Measurements from ENCODE around the gene PPP2R3B.
"Not testable (repeated sequence)": the region's sequence is repeated elsewhere in the genome, so short reads cannot be mapped to it uniquely, and the experiment has no call there.

The PPP2R3B gene

DNA sequence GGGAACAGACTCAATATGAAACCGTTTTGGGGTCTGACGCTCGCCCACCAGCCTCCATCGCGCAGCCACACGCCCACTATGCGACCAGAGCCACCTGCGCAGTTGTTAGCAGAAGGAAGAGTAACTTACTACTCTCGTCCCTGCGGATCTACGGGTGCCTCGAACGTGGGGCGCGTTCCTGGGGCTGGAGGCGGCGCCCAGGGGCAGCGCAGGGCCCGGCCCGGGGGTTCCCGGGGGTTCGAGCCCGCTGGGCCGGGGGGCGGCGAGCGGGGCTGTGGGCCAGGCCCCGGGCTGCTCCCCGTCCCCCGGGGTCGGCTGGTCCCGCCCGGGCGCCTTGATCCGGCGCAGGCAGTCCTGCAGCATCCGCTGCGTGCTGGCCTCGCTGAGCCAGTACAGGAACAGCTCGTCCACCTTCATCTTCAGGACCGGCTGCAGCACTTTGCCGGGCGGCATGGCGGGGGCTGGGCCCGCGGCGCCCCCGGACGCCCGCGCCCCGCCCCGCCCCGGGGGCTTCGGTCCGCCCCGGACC, 404 bp downstream of the PPP2R3B start:
- Histone ChIP-seq H3K4me1 (ENCODE audit: control insufficient read depth in 1 of 2, insufficient read depth in 2 of 2, low read length in 2 of 2) (peaks cover 0 to 5% of the 10 kb centered on the region in 2 donors), H3K4me3 (ENCODE audit: low read depth in 1 of 2, low read length in 2 of 2) (peak overlapping the region; percentile 77 to 87), H3K36me3 (ENCODE audit: control insufficient read depth in 1 of 2, insufficient read depth in 2 of 2, low read length in 2 of 2) (no peaks in the 10 kb centered on the region), H3K27me3 (ENCODE audit: control insufficient read depth in 1 of 2, insufficient read depth in 2 of 2, low read length in 2 of 2) (no peaks in the 10 kb centered on the region), H3K27ac (ENCODE audit: low read depth, low read length) (peak overlapping the region; percentile 100), H3K9me3 (ENCODE audit: control insufficient read depth in 1 of 2, low read length in 2 of 2) (no peaks in the 10 kb centered on the region), H3K9ac (ENCODE audit: low read depth in 1 of 2, low read length in 2 of 2) (peak overlapping the region; percentile 80 to 98)

GRCh38 chrX:385736-386135, 971 bp downstream of the PPP2R3B start:
- not testable (repeated sequence) for H3K4me1 ChIP-seq (ENCODE audit: control insufficient read depth in 1 of 2, insufficient read depth in 2 of 2, low read length in 2 of 2); H3K9me3 ChIP-seq (ENCODE audit: control insufficient read depth in 1 of 2, low read length in 2 of 2); H3K27ac ChIP-seq (ENCODE audit: low read depth, low read length); H3K36me3 ChIP-seq (ENCODE audit: control insufficient read depth in 1 of 2, insufficient read depth in 2 of 2, low read length in 2 of 2); H3K27me3 ChIP-seq (ENCODE audit: control insufficient read depth in 1 of 2, insufficient read depth in 2 of 2, low read length in 2 of 2)
- Histone ChIP-seq H3K4me3 (ENCODE audit: low read depth in 1 of 2, low read length in 2 of 2) (peak overlapping the region in 1 of 2 donors; percentile 56), H3K9ac (ENCODE audit: low read depth in 1 of 2, low read length in 2 of 2) (peak overlapping the region in 1 of 2 donors; percentile 80)

DNA sequence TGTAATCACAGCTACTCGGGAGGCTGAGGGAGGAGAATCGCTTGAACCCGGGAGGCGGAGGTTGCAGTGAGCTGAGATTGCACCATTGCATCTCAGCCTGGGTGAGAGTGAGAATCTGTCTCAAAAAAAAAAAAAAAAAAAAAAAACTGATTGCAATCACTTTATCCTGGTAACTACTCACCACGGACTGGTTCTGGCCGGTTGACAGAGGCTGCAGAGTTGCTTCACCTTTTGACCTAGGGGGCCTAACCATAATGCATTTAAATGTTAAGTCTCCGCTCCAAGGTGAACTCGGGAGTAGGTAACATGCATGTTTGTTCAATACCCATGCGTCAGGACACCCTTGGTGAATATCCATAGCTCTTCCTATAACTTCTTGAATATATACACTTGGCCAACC, 1.8 kb downstream of the PPP2R3B start:
- Histone ChIP-seq H3K4me3 (ENCODE audit: low read depth in 1 of 2, low read length in 2 of 2) (no peak overlapping the region), H3K9me3 (ENCODE audit: control insufficient read depth in 1 of 2, low read length in 2 of 2) (no peaks in the 10 kb centered on the region), H3K36me3 (ENCODE audit: control insufficient read depth in 1 of 2, insufficient read depth in 2 of 2, low read length in 2 of 2) (no peaks in the 10 kb centered on the region), H3K27me3 (ENCODE audit: control insufficient read depth in 1 of 2, insufficient read depth in 2 of 2, low read length in 2 of 2) (no peaks in the 10 kb centered on the region), H3K9ac (ENCODE audit: low read depth in 1 of 2, low read length in 2 of 2) (no peak overlapping the region), H3K4me1 (ENCODE audit: control insufficient read depth in 1 of 2, insufficient read depth in 2 of 2, low read length in 2 of 2) (peaks cover 0 to 5% of the 10 kb centered on the region in 2 donors), H3K27ac (ENCODE audit: low read depth, low read length) (no peak overlapping the region)

DNA sequence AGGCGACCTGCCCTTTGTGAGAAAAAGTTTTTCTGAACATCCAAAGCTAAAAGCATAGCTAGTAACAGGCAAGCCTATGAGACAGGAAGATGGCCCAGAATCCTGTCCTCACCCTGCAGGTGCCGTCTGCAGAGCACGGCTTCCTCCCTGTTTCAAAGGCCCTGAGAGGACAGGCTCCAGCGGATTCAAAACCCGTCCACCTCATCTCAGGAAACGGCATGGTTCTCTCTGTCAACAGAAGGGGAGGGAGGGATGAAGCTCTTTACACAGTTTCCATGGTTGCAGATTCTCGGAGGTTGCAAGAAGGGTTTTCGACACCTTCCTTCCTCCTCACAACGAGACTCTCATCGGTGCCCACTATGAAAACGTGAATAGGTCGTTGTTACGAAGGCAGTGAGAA, 8.3 kb downstream of the PPP2R3B start:
- Histone ChIP-seq H3K9ac (ENCODE audit: low read depth in 1 of 2, low read length in 2 of 2) (no peak overlapping the region), H3K36me3 (ENCODE audit: control insufficient read depth in 1 of 2, insufficient read depth in 2 of 2, low read length in 2 of 2) (no peaks in the 10 kb centered on the region), H3K27ac (ENCODE audit: low read depth, low read length) (no peak overlapping the region), H3K4me1 (ENCODE audit: control insufficient read depth in 1 of 2, insufficient read depth in 2 of 2, low read length in 2 of 2) (peaks cover 0 to 4% of the 10 kb centered on the region in 2 donors), H3K9me3 (ENCODE audit: control insufficient read depth in 1 of 2, low read length in 2 of 2) (no peaks in the 10 kb centered on the region), H3K4me3 (ENCODE audit: low read depth in 1 of 2, low read length in 2 of 2) (no peak overlapping the region), H3K27me3 (ENCODE audit: control insufficient read depth in 1 of 2, insufficient read depth in 2 of 2, low read length in 2 of 2) (peaks cover 14 to 17% of the 10 kb centered on the region in 2 donors)

- H3K27me3 ChIP-seq (ENCODE audit: control insufficient read depth in 1 of 2, insufficient read depth in 2 of 2, low read length in 2 of 2), result peaks cover 22 to 30% of the 10 kb centered on the region in 2 donors
- not testable (repeated sequence) for H3K9ac ChIP-seq (ENCODE audit: low read depth in 1 of 2, low read length in 2 of 2); H3K27ac ChIP-seq (ENCODE audit: low read depth, low read length); H3K9me3 ChIP-seq (ENCODE audit: control insufficient read depth in 1 of 2, low read length in 2 of 2); H3K4me1 ChIP-seq (ENCODE audit: control insufficient read depth in 1 of 2, insufficient read depth in 2 of 2, low read length in 2 of 2); H3K36me3 ChIP-seq (ENCODE audit: control insufficient read depth in 1 of 2, insufficient read depth in 2 of 2, low read length in 2 of 2); H3K4me3 ChIP-seq (ENCODE audit: low read depth in 1 of 2, low read length in 2 of 2)
Observed at GRCh38 chrX:376206-376605, 10.5 kb downstream of the PPP2R3B start.

GRCh38 chrX:375181-376036, 11.3 kb downstream of the PPP2R3B start:
- no peak overlapping the region for H3K9ac ChIP-seq (ENCODE audit: low read depth in 1 of 2, low read length in 2 of 2)
- H3K9me3 ChIP-seq (ENCODE audit: control insufficient read depth in 1 of 2, low read length in 2 of 2), result no peaks in the 10 kb centered on the region
- peaks cover 0 to 4% of the 10 kb centered on the region in 2 donors for H3K4me1 ChIP-seq (ENCODE audit: control insufficient read depth in 1 of 2, insufficient read depth in 2 of 2, low read length in 2 of 2)
- H3K27ac ChIP-seq (ENCODE audit: low read depth, low read length), result no peak overlapping the region
- no peaks in the 10 kb centered on the region for H3K36me3 ChIP-seq (ENCODE audit: control insufficient read depth in 1 of 2, insufficient read depth in 2 of 2, low read length in 2 of 2)
- H3K4me3 ChIP-seq (ENCODE audit: low read depth in 1 of 2, low read length in 2 of 2), result no peak overlapping the region
- H3K27me3 ChIP-seq (ENCODE audit: control insufficient read depth in 1 of 2, insufficient read depth in 2 of 2, low read length in 2 of 2), result peaks cover 24 to 30% of the 10 kb centered on the region in 2 donors

DNA sequence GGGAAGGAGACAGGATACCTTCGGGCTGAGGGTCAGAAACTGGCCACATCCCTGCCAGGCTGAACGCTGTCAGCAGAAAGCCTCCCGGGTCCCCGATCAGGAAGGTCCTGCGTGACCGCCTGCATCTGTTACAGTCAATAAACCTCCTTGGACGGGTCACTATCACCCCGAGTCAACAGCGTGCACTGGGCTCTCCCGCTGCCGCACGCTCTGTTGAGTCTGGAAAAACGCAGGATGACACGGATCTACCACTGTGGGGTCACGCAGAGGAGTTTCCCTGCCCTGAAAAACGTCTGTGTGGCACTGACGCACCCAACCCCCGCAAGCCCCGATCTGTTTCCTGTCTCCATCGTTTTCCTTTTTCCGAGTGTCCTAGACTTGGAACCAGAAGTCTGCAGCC, 12.1 kb downstream of the PPP2R3B start:
- Histone ChIP-seq H3K36me3 (ENCODE audit: control insufficient read depth in 1 of 2, insufficient read depth in 2 of 2, low read length in 2 of 2) (no peaks in the 10 kb centered on the region), H3K9ac (ENCODE audit: low read depth in 1 of 2, low read length in 2 of 2) (no peak overlapping the region), H3K4me3 (ENCODE audit: low read depth in 1 of 2, low read length in 2 of 2) (peak overlapping the region in 1 of 2 donors; percentile 40), H3K9me3 (ENCODE audit: control insufficient read depth in 1 of 2, low read length in 2 of 2) (no peaks in the 10 kb centered on the region), H3K4me1 (ENCODE audit: control insufficient read depth in 1 of 2, insufficient read depth in 2 of 2, low read length in 2 of 2) (peaks cover 0 to 4% of the 10 kb centered on the region in 2 donors), H3K27ac (ENCODE audit: low read depth, low read length) (no peak overlapping the region), H3K27me3 (ENCODE audit: control insufficient read depth in 1 of 2, insufficient read depth in 2 of 2, low read length in 2 of 2) (peaks cover 24 to 30% of the 10 kb centered on the region in 2 donors)

GRCh38 chrX:373641-374471, 12.9 kb downstream of the PPP2R3B start:
- peaks cover 24 to 30% of the 10 kb centered on the region in 2 donors for H3K27me3 ChIP-seq (ENCODE audit: control insufficient read depth in 1 of 2, insufficient read depth in 2 of 2, low read length in 2 of 2)
- H3K9ac ChIP-seq (ENCODE audit: low read depth in 1 of 2, low read length in 2 of 2), result no peak overlapping the region
- peaks cover 0 to 4% of the 10 kb centered on the region in 2 donors for H3K4me1 ChIP-seq (ENCODE audit: control insufficient read depth in 1 of 2, insufficient read depth in 2 of 2, low read length in 2 of 2)
- no peaks in the 10 kb centered on the region for H3K36me3 ChIP-seq (ENCODE audit: control insufficient read depth in 1 of 2, insufficient read depth in 2 of 2, low read length in 2 of 2)
- no peak overlapping the region for H3K27ac ChIP-seq (ENCODE audit: low read depth, low read length)
- H3K9me3 ChIP-seq (ENCODE audit: control insufficient read depth in 1 of 2, low read length in 2 of 2), result no peaks in the 10 kb centered on the region
- H3K4me3 ChIP-seq (ENCODE audit: low read depth in 1 of 2, low read length in 2 of 2), result peak overlapping the region in 1 of 2 donors; percentile 40

DNA sequence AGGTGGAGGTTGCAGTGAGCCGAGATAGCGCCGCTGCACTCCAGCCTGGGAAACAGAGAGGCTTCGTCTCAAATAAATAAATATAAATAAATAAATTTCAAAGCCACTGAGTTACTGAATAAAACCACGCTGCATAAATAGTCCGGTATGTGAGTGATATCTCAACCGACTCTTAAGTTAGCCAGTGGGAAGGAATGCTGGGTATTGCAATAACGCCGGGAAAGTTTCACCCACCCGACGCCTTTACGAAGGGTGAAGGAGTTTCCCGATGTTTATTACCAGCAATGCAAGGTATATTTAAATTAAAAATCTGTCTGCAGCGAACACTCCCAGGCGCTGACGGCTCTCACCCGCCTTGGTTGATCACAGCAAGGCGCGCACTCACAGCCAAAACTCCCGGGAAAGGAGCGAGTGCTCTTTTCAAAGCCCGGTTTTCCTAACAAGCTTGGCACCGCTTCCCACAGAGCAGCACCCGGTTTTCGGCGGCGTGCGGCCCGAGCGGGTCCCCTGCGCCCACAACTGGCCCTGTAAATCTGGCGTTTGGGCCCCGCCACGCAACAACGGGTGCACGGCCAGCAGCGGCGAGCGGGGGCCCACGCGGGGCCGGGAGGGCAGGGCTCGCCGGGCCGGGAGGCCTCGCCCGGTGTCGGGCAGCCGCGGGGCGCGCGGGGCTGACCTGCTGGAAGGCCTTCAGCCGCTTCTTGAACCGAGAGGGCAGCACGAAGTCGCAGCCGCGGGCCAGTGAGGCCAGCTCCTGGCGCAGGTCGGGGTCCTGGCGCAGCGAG, 13.7 kb downstream of the PPP2R3B start:
- H3K4me1 ChIP-seq (ENCODE audit: control insufficient read depth in 1 of 2, insufficient read depth in 2 of 2, low read length in 2 of 2), result peaks cover 0 to 4% of the 10 kb centered on the region in 2 donors
- peaks cover 24 to 30% of the 10 kb centered on the region in 2 donors for H3K27me3 ChIP-seq (ENCODE audit: control insufficient read depth in 1 of 2, insufficient read depth in 2 of 2, low read length in 2 of 2)
- H3K4me3 ChIP-seq (ENCODE audit: low read depth in 1 of 2, low read length in 2 of 2), result peak overlapping the region; percentile 8 to 28
- no peaks in the 10 kb centered on the region for H3K36me3 ChIP-seq (ENCODE audit: control insufficient read depth in 1 of 2, insufficient read depth in 2 of 2, low read length in 2 of 2)
- H3K9ac ChIP-seq (ENCODE audit: low read depth in 1 of 2, low read length in 2 of 2), result no peak overlapping the region
- no peaks in the 10 kb centered on the region for H3K9me3 ChIP-seq (ENCODE audit: control insufficient read depth in 1 of 2, low read length in 2 of 2)
- no peak overlapping the region for H3K27ac ChIP-seq (ENCODE audit: low read depth, low read length)
